Midbrain (tissue), 1 donor: Measurements from ENCODE around the gene ENOPH1.

Source experiments
- DNase-seq: peaks from one replicate; lab custom pipeline; 2025; lab: John Stamatoyannopoulos, UW

The ENOPH1 gene

DNA sequence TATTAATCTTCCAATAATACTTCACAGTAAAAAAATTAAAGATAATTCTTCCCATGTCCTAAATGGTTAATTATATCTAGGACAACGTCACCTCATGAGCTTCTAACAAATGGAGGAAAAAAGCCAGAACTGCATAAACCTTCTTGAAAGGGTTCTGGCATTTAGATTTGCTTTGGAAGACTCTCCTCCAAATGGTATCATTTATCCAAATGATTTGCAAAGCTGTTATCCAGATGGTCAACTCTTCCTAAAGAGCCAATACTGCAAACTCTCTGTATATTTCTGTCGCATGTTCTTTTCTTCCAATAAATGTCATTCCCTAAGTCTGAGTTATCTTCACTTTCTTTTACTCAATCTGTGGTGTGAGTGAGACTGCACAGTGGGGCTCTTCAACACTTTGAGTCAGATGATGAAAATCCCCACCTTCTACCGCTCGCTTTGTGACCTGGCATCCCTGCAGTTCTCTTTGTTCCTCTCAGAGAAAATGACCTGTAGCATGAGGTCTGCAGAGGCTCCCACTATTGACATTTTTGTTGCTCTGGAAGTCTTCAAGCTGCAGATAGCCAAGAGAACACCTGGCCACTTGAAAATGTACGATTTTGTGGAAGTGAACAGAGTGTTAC lies 78.5 kb downstream of the ENOPH1 start:
- DNase-seq = no peak

GRCh38 chr4:82510216-82510615 lies 79.8 kb downstream of the ENOPH1 start:
- no peak for DNase-seq
